ENCODE measurements around the gene NPM3. TPM values are rescaled to one million over a fixed set of nuclear protein-coding genes. Genes with fewer than 3 reads are reported as not detected.

Gene NPM3
- total and polyA plus RNA-seq, 3 donors (not counting 1 experiment from before 2014, with no cell fraction given) = 99.4 to 132 (median 104) TPM

Other genes with a start within 250 kb of the NPM3 start
- 10 to 100 TPM; 14.7 to 30.3 TPM for gene POLL, start 195.2 kb downstream of the NPM3 start, total RNA-seq
- 17.7 TPM for gene POLL, start 195.2 kb downstream of the NPM3 start, polyA plus RNA-seq
- gene DPCD, start 195.1 kb downstream of the NPM3 start, total RNA-seq = 10 to 100 TPM; 25.8 to 32.2 TPM
- gene DPCD, start 195.1 kb downstream of the NPM3 start, polyA plus RNA-seq = 57.6 TPM
- 10 to 100 TPM; 34.7 to 39.5 TPM for gene FBXW4, start 88.3 kb downstream of the NPM3 start, total RNA-seq
- 22.0 TPM for gene FBXW4, start 88.3 kb downstream of the NPM3 start, polyA plus RNA-seq
- not detected for gene FGF8, start 7.3 kb downstream of the NPM3 start, total RNA-seq
- gene FGF8, start 7.3 kb downstream of the NPM3 start, polyA plus RNA-seq = not detected
- 10 to 100 TPM; 82.4 to 97.5 TPM for gene OGA, start 35.0 kb upstream of the NPM3 start, total RNA-seq
- gene OGA, start 35.0 kb upstream of the NPM3 start, polyA plus RNA-seq = 22.1 TPM
- 1 to 10 TPM in 1 of 2 donors, under 1 TPM in 1; 0.67 to 1.9 TPM for gene KCNIP2, start 60.4 kb upstream of the NPM3 start, total RNA-seq
- 0.22 TPM for gene KCNIP2, start 60.4 kb upstream of the NPM3 start, polyA plus RNA-seq